Heart left ventricle (tissue), 13 donors: ENCODE data around the gene RAB11A.

Source experiments
- CTCF ChIP-seq, 12 donors: fragments of 200-600 bp; sonication (generic) in 4 of 12; IDR thresholded peaks; one replicate each; pipeline versions ENCODE4 v1.5.0 to v1.8.0; 2018 to 2022; ENCODE audit warnings: antibody characterized with exemption in 12 of 12, mild to moderate bottlenecking in 5 of 12
- POLR2A ChIP-seq, 2 donors: fragments of 450-650 bp; IDR thresholded peaks; one replicate each; pipeline ENCODE4 v1.6.1; 2017; ENCODE audit warnings: antibody characterized with exemption in 2 of 2, mild to moderate bottlenecking in 2 of 2, moderate library complexity in 2 of 2
- donor health status: ischemic (EF 13 %, LVEDD 7.1; RV severe dilation, severe dysfunction).
- donor health status: DM: no; HTN: yes; CAD: no.
- donor health status: DM: no; HTN: no; CAD: no.
- donor health status: ischemic (EF 25% LVEDD 6.9; RV normal size, moderate dysfunction).
- donor health status: ischemic (EF 25% LVEDD 5.7; RV mildly dilated, moderate dysfunction).
- donor health status: ischemic (EF 35%, LVEDD 5.7; RV mildly dilated, moderate dysfunction).
- donor health status: nonischemic (EF 11% LVEDD 7.7; RV severe dilation, severe dysfunction).
- donor health status: DM: yes; HTN: yes; CAD: no.
- donor health status: PGD.
- donor health status: ischemic (EF 29% LVEDD 5.4; RV normal size, mild dysfunction).
- donor health status: nonischemic (EF 23%, LVEDD 6.1; RV moderate dilation, normal function).

- TF ChIP-seq CTCF (IDR thresholded peaks at IDR 0.05) (no peak), POLR2A (IDR thresholded peaks at IDR 0.05) (no peak)
Observed at GRCh38 chr15:65939901-65940617, 70.8 kb downstream of the RAB11A start.
